ENCODE results near the gene MRPS18C. TPM values are rescaled to one million over a fixed set of nuclear protein-coding genes. Genes with fewer than 3 reads are reported as not detected.

Gene MRPS18C
- total RNA-seq (2011; cell fraction: chromatin; rRNA removed; ENCODE audit: low replicate concordance) = 23.5 and 59.1 TPM in 2 replicates
- total RNA-seq (2011; cell fraction: nucleolus; rRNA removed) = 20.2 and 21.1 TPM in 2 replicates
- 35.0 and 61.6 TPM in 2 replicates for total RNA-seq (2011; cell fraction: nucleoplasm; rRNA removed)
- 53.3 and 54.3 TPM in 2 replicates for total RNA-seq (2014; rRNA removed)
- 149 and 150 TPM in 2 replicates for total RNA-seq (2014; rRNA removed; fragmentation: Illumina TruSeq; extraction: Trizol)
- total RNA-seq (2015; rRNA removed; fragmentation: Illumina TruSeq; extraction: Trizol) = 114 and 138 TPM in 2 replicates
- total RNA-seq (2021) = 110 and 115 TPM in 2 replicates
- polyA plus RNA-seq (2011; rRNA removed) = 71.9 and 94.6 TPM in 2 replicates
- polyA plus RNA-seq (2011; cell fraction: cytosol; rRNA removed) = 19.2 and 45.8 TPM in 2 replicates
- polyA plus RNA-seq (2011; cell fraction: nucleus; rRNA removed) = 14.5 and 28.5 TPM in 2 replicates
- 76.9 and 195 TPM in 2 replicates for polyA plus RNA-seq (2012)
- polyA plus RNA-seq (2014; fragmentation: Illumina TruSeq; extraction: Trizol) = 96.5 and 138 TPM in 2 replicates
- polyA plus RNA-seq (2014; fragmentation: Nextera tagmentation; extraction: Ambion mirVana) = 100 to 1,000 TPM; 329 to 390 TPM
- polyA plus RNA-seq (2014; rRNA removed) = 77.0 and 79.9 TPM in 2 replicates
- 51.3 and 62.6 TPM in 2 replicates for polyA minus RNA-seq (2011; rRNA and poly(A)+ RNA removed)
- polyA minus RNA-seq (2011; cell fraction: cytosol; rRNA and poly(A)+ RNA removed) = 12.3 and 51.6 TPM in 2 replicates
- 19.7 and 35.3 TPM in 2 replicates for polyA minus RNA-seq (2011; cell fraction: nucleus; rRNA and poly(A)+ RNA removed)
- percentile 97 among the genes with signal in this experiment for Bru-seq, nascent RNA
- percentile 92 among the genes with signal in this experiment for BruChase-seq, experiment 1, labeled RNA remaining after a 2-hour chase
- BruChase-seq, experiment 2, labeled RNA remaining after a 6-hour chase = percentile 87 among the genes with signal in this experiment
- long read RNA-seq, experiment 1, transcript MRPS18C-205 (4 exons, 350 nt) = minor isoform, 11 of 319 reads
- long read RNA-seq, experiment 1, transcript MRPS18C-201 (6 exons, 1,643 nt) = major isoform, 245 of 319 reads
- long read RNA-seq, experiment 1, transcript MRPS18C-204 (5 exons, 666 nt) = minor isoform, 28 of 319 reads
- long read RNA-seq, experiment 1, transcript MRPS18C-203 (5 exons, 490 nt) = minor isoform, 8 of 319 reads
- long read RNA-seq, experiment 1, partial matches to known transcripts = 11 of 319 reads
- long read RNA-seq, experiment 1, other reads (novel, unspliced or antisense) = 11 of 319 reads
- long read RNA-seq, experiment 2, transcript MRPS18C-204 (5 exons, 666 nt) = minor isoform, 15 of 135 reads
- long read RNA-seq, experiment 2, transcript MRPS18C-201 (6 exons, 1,643 nt) = major isoform, 104 of 135 reads
- long read RNA-seq, experiment 2, partial matches to known transcripts = 5 of 135 reads
- long read RNA-seq, experiment 2, other reads (novel, unspliced or antisense) = 4 of 135 reads
- long read RNA-seq, experiment 3, transcript MRPS18C-203 (5 exons, 490 nt) = minor isoform, 5 of 183 reads
- long read RNA-seq, experiment 3, transcript MRPS18C-204 (5 exons, 666 nt) = minor isoform, 14 of 183 reads
- long read RNA-seq, experiment 3, transcript MRPS18C-201 (6 exons, 1,643 nt) = major isoform, 120 of 183 reads
- long read RNA-seq, experiment 3, partial matches to known transcripts = 36 of 183 reads
- long read RNA-seq, experiment 3, other reads (novel, unspliced or antisense) = 6 of 183 reads

DNA sequence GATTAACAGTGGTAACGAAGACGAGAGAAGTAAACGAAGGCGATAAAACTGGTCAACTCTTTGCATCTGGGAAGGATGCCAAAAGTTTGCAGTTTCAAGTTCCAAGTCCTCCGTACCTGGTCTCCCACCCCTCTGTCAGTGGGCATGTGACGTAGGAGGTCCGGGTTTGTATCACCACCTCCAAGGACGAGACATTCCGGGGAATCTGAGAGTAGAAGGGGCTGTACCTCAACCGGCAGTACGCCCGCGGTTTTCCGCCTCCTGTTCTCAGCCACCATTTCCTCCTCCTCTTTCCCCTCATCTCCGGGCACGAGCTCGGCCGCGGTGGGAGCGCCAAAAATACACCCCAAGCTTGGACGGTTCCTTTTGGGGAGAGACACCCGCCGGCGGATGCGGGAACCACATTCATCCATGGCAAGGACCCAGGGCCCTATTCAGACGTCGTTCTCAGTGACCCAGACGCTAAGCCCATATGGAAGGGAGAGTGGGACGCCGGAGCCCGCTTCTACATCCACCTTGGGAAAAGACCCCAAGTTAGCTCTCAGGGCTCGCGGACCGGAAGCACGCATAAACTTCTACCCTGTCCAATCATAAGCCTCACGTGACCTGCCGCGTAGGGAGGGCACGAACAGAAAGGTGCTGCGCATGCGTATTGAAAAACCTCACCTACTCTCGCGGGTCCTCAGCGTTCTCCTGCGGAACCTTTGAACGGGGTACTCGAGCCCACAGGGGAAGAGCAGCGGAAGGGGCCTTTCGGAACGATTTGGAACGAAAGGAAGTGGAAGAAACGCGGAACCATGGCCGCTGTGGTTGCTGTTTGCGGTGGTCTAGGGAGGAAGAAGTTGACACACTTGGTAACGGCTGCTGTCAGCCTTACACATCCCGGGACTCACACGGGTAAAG lies at the start of gene MRPS18C, which contains the start of gene HELQ:
Gene MRPS18C (plus strand): TSS at position 778 of the 903 bp plus-strand sequence. CDS start 20 bp downstream, at position 798.
Gene HELQ (minus strand): TSS at position 543 of the 903 bp plus-strand sequence. CDS start 130 bp downstream, at position 413.
- BruUV-seq (replicated peaks) = TSS peak; percentile 71
- Histone ChIP-seq H3K27me3 (ENCODE audit: control insufficient read depth in 2 of 2, insufficient read depth in 2 of 2, low read length in 2 of 2) (no peaks in the 10 kb centered on the region), H3K4me2 (ENCODE audit: insufficient read depth, low read length) (peak within 1 kb of the TSS; percentile 97), H4K20me1 (replicated peaks; ENCODE audit: control insufficient read depth, insufficient read depth, low read length) (no peaks in the 10 kb centered on the region), H3K79me2 (ENCODE audit: control insufficient read depth, insufficient read depth, low read length) (peaks cover 59% of the 10 kb centered on the region), H3K9me1 (ENCODE audit: control insufficient read depth, insufficient read depth, low read length) (no peaks in the 10 kb centered on the region), H2AFZ (ENCODE audit: low read depth, low read length) (peak within 1 kb of the TSS; percentile 92), H3K4me3 (peak within 1 kb of the TSS; percentile 68), H3K9ac (ENCODE audit: insufficient read depth in 1 of 2, low read depth in 2 of 2, low read length in 2 of 2) (peak within 1 kb of the TSS; percentile 95), H3K4me1 (replicated peaks in 1 of 2; ENCODE audit: control insufficient read depth in 2 of 2, insufficient read depth in 2 of 2, low read length in 2 of 2) (no peaks in the 10 kb centered on the region; a peak in 1 of 5 replicates), H3K27ac (ENCODE audit: extremely low read depth, low read depth, low read length) (peak within 1 kb of the TSS; percentile 99), H3K36me3 (ENCODE audit: control insufficient read depth, insufficient read depth, low read length) (peaks cover 51% of the 10 kb centered on the region), H3K9me3 (replicated peaks; ENCODE audit: control insufficient read depth, insufficient read depth, low read depth, low read length) (no peaks in the 10 kb centered on the region)
- DNase-seq (ENCODE audit: extremely low read depth in 1 of 4, low spot score in 3 of 4) = peak; percentile 94 to 99 (median 96)
- CTCF ChIA-PET (ENCODE audit: low intra/inter-chr PET ratio) = no interaction called here
- peak; percentile 94 for ATAC-seq
- WGBS (ENCODE audit: insufficient coverage, low coverage, missing lambda C conversion rate) = under 1% methylated on average over 53 of the region's 58 CpGs
- intact Hi-C loops (cut with micrococcal nuclease) (loop anchor here (2.0 to 5.0 kb wide), 2 partner anchors 42 to 93 kb away; no protein-coding TSS in a partner anchor), in situ Hi-C loops (cut with MboI) (no loop called here)
- POLR2A ChIA-PET = interaction anchor here (0.6 to 1.3 kb wide), 7 partner anchors 11 to 519 kb away, joined by 3 to 10 read pairs (median 4); no protein-coding TSS in a partner anchor
- peak; percentile 97 for FAIRE-seq
- no peak for TF ChIP-seq SMAD2 (IDR thresholded peaks at IDR 0.05; ENCODE audit: low read depth, low read length)
- TF ChIP-seq MEF2A (IDR thresholded peaks at IDR 0.05; ENCODE audit: control insufficient read depth, low read depth, low read length) = peak; percentile 54; the same call in 1 of the 2 replicates
- TF ChIP-seq DIDO1 (tag; IDR thresholded peaks at IDR 0.05; ENCODE audit: low read depth) = peak; percentile 98
- 0 out of 2 replicates have a peak, but pooled peaks have one; percentile 42 for TF ChIP-seq CC2D1A (IDR thresholded peaks at IDR 0.05)
- TF ChIP-seq SAP30 (IDR thresholded peaks at IDR 0.05; ENCODE audit: borderline replicate concordance, insufficient read depth, low read depth, low read length, poor library complexity, severe bottlenecking) = peak; percentile 56
- peak; percentile 78 for TF ChIP-seq CTBP1 (IDR thresholded peaks at IDR 0.05; ENCODE audit: borderline replicate concordance)
- no peak for TF ChIP-seq RFX7 (CRISPR knock-in tag; IDR thresholded peaks at IDR 0.05)
- peak; percentile 96 for TF ChIP-seq SIN3B (IDR thresholded peaks at IDR 0.05; ENCODE audit: low read depth)
- TF ChIP-seq ZSCAN32 (CRISPR knock-in tag; IDR thresholded peaks at IDR 0.05) = 0 out of 2 replicates have a peak, but pooled peaks have one; percentile 6
- TF ChIP-seq C11orf30 (IDR thresholded peaks at IDR 0.05; ENCODE audit: low read depth) = peak; percentile 99
- no peak for TF ChIP-seq MED1 (CRISPR knock-in tag; IDR thresholded peaks at IDR 0.05; ENCODE audit: borderline replicate concordance)
- TF ChIP-seq, protein P1, sequence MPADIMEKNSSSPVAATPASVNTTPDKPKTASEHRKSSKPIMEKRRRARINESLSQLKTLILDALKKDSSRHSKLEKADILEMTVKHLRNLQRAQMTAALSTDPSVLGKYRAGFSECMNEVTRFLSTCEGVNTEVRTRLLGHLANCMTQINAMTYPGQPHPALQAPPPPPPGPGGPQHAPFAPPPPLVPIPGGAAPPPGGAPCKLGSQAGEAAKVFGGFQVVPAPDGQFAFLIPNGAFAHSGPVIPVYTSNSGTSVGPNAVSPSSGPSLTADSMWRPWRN (IDR thresholded peaks at IDR 0.05; ENCODE audit: low read depth) = no peak
- TF ChIP-seq TRIM24 (IDR thresholded peaks at IDR 0.05) = peak in 1 of 2 experiments; percentile 99; a peak in 2 of 4 replicates
- no peak for TF ChIP-seq ZNF133 (CRISPR knock-in tag; IDR thresholded peaks at IDR 0.05)
- no peak for TF ChIP-seq HNRNPH1 (optimal IDR thresholded peaks at IDR 0.05; ENCODE audit: low read depth, low read length)
